ENCODE results near the gene MIPEP.

GRCh38 chr13:23824371-23824770, 64.8 kb downstream of the MIPEP start:
- no peak for TF ChIP-seq EZH2 (IDR thresholded peaks at IDR 0.05; ENCODE audit: borderline replicate concordance)
- no peak for TF ChIP-seq CTCF (IDR thresholded peaks at IDR 0.05; ENCODE audit: poor library complexity)
- TF ChIP-seq EZH2phosphoT487 (IDR thresholded peaks at IDR 0.05; ENCODE audit: low read depth, severe bottlenecking, unreplicated experiment), result no peak

Data from hepatocyte (in vitro differentiated cells).